ENCODE results near the gene PDE9A.
"Not testable (repeated sequence)": the region's sequence is repeated elsewhere in the genome, so short reads cannot be mapped to it uniquely, and the experiment has no call there.

Gene PDE9A

DNA sequence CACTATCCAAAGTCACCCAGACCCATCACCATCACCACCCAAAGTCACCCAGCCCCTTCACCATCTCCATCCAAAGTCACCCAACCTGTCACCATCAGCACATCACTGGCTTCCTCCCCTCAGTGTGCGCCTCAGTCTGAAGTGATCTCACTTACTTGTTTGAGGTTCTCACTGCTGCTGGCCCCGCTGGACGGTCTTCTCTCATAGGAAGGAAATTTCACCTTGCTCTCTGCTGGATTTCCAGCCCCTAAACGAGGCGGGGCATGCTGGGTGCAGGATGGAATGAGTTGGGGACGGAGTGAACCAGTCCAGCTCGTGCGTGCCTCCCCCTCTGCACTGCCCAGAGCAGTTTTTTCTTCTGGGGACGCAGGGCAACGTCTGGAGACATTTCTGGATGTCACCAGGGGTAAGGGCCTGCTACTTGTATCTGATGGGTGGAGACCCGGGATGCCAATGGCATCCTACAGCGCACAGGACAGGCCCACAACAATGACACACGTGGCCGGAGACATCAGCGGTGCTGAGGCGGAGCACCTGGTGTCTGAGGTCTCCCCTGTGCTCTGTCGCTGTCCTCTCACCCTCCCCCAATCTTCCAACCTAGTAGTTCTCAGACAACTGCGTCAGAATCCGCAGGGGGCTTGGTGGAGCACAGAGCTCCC, 38.6 kb downstream of the PDE9A start:
- no peak for DNase-seq

DNA sequence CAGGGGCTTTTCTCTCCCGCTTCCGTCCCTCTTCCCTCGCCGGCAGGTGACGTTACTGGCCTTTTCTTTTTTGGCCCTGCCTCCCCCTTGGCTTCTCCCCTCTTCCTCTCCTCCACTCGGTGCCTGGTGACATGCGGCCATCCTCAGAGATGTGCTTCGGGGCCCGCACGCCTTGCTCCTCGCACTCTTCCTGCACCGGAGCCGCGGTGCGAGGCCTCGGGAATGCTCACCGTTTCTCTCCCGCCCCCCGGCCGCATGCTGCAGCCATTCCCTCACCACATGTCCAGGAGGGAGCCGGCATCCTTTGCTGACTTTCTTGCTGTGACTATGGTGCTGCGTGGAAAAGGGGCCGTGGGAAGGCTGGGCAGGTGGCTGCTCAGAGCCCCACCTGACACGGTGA, 39.3 kb downstream of the PDE9A start:
- DNase-seq, result no peak

DNA sequence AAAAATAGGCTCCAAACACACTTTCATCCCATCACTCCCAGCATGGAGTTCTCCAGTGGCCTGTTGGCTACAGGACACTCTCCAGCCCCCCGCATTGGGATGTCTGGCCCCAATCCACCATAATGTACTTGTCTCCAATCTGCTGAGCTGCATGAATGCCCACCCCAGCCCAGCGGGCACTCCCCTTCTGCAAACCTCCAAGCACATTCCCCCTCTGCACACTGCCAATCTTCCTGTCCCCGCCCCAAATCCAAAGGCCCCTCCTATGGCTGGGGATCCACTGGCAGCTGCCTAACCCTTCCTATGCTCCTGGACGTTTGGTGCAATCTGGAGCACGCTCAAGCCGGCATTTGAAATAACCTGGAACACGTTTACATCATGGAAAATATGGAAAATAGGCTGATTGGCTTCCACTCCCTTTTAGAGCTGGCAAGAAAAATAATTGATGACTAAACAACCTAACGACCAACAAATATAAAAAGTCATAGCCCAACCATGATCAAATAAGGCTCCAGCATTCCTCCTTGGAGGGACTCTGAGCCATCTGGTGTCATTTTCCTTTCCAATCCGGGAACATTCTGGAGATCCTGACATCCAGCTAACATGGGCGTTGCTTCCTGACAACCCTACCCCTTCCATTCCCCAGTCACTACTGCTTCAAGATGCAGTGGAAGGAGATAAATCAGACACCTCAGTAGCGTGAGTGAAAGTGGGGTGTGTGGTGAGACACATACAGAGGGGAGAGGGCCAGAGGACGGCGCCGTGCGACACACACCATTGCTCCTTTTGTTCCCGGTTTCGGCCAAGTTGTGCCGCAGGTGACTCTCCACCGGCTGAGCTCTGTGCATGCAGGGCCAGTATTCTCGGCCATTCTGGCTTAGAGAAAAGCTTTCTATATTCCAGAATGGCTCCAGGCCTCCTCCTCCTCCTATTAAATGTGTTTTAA, 41.6 kb downstream of the PDE9A start:
- no peak for DNase-seq

DNA sequence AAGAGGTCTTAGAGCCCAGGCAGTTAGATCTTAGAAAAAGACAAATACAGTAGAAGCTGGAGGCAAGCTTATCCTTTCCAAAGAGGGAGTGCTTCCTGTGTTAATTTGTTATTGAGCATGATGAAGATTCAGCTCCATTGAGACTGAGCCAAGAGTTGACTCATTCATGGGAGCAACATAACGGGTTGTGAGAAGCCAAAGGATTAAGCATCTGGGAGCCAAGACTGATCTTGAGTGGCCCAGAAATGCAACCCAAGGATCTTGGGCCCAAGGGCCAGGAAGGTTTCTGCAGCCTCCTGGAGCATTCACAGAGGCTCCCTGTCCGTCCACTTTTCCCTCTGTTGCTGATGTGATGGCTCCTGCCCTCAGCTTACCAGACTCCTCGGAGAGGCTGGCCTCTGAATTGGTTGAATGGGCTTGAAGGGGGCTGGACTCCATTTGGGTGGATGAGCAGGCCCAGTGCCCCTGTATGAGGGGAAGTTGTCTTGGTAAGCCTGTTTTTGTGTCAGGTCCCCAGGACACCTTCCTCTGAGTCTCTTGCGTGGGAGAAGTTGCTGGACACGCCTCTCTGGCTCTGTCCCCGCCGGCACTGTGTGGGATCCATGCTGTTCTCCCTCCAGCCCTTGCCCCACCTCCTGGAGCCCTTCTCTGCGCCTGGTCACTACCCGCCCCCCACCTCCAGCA, 42.4 kb downstream of the PDE9A start:
- no peak for DNase-seq

DNA sequence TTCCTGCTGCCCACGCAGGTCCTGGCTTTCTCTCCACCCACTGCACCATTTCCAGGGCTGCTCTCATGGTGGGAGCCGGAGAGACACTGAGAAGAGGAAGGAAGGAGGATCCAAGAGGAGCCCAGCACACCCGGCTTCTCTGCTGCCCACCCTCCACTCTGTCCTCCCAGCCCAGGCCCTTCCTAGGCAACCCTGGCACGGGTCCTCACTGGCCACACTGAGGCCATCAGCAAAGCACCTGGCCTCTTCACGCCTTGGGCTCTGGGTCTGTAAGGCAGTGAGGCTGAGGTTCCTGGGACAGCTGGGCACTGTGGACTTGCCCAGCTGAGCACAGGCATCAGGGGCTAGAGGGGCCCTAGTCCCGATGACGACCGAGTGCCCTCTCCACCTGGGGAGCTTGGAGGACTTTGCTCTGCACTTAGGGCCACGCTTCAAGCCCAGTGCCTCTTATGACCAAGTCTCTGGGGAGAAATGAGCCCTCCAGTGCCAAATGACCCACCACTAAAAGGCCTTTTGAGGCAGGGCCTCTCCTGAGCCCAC, 43.1 kb downstream of the PDE9A start:
- DNase-seq, result no peak

DNA sequence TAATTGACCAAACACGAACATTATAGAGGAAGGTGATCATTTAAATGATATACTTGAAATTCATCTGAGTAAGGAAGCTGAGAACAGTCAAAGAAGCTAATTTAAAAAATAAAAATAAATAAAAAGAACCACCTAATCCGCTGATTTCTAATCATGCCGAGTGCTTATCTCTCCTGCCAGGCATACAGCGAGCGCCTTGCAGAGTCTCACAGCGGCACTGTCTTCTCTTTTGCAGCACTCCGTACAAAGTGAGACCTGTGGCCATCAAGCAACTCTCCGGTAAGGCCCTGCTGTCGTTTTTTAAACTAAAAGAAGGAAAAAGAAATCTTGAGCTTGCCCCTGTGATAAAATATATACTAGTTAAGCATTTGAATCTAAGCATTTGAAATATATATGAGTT, 45.3 kb downstream of the PDE9A start:
- no peak for DNase-seq

DNA sequence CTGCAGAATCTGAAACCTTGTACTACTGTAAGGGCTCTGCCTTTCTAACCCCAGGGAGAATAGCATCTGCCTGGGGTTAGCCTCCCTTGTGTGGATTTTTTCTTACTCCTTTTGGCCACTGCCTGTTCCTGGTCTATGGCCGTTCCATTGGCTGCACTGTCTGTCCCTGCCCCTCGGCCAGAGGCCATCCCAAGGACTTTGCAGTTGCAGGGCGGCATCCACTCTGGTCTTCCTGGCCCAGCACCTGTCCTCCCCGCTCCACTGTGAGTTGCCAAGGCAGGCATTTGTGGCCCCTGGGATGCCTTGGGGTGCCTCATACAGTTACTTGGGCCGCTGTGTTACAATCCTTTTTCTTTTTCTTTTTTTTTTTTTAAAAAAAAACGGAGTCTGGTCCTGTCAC, 45.8 kb downstream of the PDE9A start:
- DNase-seq, result no peak

DNA sequence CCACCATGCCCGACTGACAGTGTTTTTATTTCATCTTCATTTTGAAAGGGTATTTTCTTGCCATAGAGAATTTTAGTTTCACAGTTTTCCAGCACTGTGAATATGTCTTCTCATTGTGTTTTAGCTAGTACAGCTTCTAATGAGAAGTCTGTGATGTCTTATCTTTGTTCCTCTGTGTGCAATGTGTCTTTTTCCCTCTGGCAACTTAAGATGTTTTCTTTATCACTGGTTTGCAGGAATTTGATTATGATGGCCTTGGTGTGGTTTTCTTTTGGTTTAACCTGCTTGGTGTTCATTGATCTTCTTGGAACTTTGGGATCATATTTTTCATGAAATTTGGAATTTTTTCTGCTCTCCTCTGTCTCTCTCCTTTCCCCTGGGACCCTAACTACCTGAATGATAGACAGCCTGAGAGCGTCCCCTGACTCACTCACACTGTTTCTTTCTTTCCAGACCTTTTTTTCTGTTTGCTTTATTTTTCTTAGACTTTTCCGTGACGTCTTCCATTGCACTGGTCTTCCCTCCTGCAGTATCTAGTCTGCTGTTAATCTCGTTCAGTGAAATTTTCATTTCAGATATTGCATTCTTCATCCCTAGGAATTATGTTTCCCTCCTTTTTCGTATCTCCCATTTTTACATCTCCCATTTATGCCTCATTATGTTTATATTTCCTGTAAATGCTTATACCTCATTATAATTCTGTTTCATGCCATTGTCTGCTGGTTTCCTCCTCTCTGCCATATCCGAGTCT, 48.5 kb downstream of the PDE9A start:
- DNase-seq, result no peak

DNA sequence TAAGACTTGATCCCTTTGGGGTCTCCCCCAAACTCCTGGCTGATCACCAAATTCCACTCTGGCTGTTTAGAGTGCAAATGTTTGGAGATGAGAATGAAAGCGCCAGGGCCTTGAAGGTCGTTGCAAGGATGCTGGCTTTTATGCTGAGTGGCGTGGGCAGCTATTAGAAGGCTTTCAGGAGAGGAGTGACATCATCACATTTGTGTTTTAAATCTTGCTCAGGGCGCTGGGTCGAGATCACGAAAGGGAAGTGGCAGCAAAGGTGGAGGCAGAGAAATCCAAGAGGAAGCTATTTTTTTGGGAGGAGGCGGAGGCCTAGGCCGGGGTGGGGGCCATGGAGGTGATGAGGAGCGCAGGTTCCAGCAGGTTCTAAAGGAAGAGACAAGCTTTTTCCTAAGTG, 49.3 kb downstream of the PDE9A start:
- no peak for DNase-seq

DNA sequence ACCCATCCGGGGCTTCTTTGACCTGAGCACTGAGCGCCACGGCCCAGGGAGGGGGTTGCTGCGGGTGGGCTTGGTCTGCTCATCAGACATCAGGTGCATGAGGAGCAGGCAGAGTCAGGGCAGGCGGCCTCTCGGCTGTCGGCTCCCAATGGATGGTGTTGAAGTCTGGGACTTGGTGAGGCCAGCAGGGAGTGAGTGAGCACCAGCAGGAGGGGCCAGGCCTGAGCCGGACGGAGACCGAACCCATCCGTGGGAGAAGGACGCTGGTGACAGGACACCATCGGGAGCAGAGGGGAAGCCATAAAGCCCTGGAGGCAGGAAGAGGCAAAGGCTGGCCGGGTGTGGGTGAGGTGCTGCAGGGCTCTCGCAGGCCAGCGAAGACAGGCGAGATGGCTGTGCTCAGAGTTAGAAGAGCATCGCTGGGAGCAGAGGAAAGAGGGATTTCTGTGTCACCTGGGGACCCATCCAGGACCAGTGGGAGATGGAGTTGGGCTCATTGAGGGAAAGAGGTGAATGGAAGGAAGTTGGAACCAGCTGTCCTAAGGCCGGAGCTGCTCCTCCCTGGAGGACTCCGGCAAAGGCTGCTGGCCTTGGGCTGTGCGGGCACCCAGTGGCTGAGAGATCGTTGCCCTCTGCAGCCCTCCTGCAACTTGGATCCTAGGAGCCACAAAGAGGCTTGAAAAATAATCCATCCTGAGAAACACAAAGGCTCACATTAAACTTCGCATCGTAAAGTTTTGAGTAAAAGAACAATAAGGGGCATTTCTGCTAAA, 49.9 kb downstream of the PDE9A start:
- DNase-seq, result no peak

DNA sequence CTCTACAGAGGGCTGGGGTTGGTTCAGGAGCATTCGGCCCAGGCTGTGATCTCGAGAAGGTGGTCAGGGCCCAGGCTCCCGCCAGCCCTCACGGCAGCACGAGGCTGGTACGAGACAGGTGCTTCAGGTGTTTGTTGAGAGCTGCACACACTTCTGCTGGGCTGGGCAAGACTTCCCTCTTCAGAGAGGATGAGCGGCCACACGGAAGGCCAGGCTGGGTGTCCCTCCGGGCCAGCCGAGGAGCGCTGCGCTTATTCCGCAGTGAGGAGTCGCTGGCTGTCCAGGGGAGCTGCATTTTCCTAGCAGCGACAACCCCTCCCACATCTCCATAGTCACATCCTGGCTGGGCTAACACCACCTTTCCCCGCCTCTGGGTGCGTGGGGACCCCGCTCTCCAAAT, 50.5 kb downstream of the PDE9A start:
- DNase-seq, result no peak

DNA sequence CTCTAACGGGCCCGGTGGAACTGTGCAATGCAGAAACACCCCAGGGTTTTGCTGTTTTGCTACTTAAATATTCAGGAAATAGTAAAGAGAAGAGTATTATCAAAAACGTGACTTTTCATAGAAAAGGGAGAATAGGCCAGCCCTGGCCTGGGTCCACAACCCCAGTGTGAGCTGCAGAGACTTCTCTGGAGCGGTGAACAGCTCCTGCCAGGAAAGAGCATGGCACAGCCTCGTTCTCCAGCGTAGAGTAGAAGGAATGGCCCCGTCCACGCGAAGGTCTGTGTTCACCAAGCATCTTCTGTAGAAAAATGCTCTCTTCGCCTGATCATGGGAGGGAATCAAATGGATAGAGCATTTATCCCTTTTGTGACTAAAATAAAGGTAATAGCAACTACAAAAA, 51.4 kb downstream of the PDE9A start:
- no peak for DNase-seq

DNA sequence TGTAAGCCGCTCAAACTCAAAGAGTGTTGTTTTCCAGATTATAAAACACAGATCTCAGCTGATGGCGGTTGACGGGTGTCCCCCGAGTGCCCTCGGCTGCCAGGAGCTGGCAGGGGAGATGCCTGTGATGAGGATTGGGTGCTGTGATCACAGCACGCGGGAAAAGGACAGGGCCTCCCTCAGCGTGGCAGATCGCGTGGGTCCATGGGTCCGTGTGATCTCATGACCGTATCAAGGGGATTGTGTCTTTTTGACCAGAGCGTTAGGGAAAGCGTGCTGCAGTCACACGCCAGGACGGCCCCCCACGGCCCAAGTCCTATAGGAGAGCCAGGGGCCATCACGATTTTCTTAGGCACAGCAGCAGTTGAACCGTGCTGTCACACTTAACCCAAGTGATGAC, 51.9 kb downstream of the PDE9A start:
- no peak for DNase-seq

DNA sequence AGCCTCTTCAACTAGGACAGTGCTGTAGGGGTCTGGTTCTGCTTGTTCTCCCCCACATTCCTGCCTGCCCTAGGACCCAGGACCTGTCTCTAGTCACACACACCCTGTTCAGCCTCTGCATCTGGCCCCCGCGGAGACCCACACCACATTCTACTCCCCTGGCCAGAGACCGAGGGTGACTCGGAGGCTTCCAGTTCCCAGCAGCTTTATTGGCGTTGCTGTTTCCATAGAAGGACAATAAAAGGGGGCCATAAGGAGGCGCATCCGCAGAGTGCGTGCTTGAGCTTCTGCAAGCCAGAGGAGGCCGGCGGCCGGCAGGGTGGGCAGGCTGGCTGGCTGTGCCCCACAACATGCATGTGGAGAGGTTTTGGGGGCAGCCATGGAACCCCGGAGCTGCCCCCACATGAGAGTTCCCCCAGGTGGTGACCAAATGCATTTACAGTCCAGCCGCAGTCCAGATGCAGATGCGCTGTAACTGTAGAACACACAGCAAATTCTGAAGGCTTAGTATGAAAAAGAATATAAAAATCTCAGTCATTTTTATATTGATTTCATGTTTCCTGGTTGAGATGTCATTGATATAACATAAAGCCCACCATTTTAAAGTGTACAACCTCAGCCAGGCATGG, 52.4 kb downstream of the PDE9A start:
- no peak for DNase-seq

DNA sequence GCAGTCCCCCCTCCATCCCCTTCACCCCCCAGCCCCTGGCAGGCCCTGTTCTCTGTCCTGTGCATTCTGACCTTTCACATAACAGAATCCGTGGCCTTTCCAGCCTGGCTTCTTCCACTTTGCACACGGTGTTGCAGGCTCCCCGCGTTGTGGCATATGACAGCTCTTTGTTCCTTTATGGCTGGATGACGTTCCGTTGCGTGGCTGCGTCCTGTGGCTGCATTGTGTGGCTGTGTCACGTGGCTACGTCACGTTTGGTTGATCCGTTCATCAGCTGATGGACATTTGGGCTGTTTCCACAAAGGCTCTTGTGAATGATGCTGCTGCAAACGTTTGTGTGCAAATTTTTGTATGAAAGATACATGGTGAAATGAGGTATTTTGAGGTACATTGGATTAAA, 53.3 kb downstream of the PDE9A start:
- DNase-seq, result no peak

DNA sequence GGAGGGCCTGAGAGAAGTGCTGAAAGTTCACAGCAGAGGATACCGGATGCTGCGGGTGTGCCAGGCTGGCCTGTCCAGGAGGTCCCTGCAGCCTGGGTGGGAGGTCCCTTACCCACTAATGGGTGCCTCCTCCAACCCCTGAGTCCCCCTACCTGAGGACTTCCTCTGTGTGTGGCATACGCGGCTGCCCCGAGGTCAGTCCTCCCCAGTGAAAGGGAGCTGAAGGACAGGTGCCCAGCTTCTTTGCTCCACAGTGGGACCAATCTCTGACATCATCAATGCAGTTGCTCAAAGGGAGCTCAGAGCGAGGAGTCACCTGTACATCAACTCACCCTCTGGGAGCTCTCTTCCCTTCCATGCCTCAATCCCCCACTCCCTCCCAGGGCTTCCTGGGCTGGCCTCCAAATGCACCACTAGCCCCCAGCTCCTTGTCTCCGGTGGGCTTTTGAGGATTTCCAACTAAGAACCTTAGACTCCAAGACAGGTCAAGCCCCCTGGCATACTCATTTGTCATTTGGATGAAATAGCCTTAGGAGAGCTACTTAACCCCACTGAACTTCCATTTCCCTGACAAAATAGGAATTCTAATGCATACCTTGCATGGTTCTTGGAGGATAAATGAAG, 53.9 kb downstream of the PDE9A start:
- no peak for DNase-seq

DNA sequence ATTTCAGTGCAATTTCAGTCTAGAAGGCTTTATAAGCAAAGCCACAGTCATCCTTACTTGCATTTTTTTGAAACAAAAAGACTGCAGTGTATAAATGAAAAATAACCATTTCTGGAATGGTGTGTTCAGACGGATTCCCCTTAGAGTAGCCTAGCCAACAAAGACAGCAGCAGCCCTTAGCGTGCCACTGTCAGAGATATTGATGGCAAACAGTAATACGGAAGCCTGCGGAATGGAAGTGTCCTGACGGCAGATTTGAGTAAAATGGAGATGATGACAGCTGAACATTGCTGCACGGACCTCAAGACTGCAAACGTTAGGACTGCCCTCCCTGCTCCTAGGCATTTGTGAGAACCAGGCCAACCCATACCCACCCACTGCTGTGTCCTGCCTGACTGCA, 54.7 kb downstream of the PDE9A start:
- no peak for DNase-seq

DNA sequence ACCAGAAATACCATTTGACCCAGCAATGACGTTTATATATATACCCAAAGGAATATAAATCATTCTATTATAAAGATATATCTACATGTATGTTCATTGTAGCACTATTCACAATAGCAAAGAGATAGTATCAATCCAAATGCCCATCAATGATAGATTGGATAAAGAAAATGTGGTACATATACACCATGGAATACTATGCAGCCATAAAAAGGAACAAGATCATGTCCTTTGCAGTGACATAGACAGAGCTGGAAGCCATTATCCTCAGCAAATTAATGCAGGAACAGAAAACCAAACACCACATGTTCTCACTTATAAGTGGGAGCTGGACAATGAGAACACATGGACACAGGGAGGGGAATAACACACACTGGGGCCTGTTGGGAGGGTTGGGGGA, 55.5 kb downstream of the PDE9A start:
- not testable (repeated sequence) for DNase-seq

DNA sequence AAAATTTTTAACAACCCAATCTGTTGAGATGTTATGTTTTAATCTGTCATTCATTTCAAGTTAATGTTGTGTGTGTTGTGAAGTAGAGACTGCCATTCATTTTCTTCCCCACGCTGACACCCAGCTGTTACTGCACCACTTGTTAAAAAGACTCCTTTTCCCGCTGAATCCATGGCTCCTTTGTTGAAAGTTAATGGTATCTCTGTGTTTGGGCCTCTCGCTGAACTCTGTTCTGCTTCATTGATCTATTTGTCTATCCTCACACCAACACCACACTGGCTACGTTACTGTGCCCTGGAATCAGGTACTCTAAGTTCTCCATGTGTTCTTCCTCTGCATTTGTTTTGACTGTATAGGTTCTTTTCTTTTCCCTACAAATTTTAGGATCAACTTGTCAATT, 58.2 kb downstream of the PDE9A start:
- DNase-seq, result no peak

DNA sequence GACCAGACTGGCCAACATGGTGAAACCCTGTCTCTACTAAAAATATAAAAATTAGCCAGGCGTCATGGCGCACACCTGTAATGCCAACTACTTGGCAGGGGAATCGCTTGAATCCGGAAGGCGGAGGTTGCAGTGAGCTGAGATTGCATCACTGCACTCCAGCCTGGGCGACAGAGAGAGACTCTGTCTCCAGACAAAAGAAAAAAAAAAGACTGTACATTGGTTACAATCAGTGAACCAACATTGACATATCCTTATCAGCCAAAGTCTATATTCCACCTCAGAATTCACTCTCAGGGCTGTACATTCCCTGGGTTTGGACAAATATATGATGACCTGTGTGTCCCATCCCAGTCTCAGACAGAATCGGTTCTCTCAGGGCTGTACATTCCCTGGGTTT, 62.0 kb downstream of the PDE9A start:
- DNase-seq, result not testable (repeated sequence)

DNA sequence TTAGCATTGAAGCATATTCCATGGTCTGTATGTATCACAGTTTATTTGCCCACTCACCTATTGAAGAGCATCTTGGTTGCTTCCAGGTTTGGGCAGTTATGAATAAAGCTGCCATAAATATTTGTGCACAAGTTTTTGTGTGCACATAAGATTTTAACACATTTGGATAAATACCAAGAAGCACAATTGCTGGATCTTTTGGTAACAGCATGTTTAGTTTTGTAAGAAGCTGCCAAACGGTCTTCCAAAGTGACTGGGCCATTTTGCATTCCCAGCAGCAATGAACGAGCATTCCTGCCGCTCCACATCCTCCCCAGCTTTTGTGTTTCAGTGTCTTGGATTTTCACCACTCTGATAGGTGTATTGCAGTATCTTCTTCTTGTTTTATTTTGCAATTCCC, 62.7 kb downstream of the PDE9A start:
- DNase-seq, result no peak
